KMS-11 (cell line): ENCODE results near the gene FHOD3.

Experiments used
- H2AFZ ChIP-seq: fragments of 200-600 bp; sonication (generic); 2 replicates; pipeline ENCODE4 v1.6.1; 2016; ENCODE audit warnings: antibody characterized with exemption, mixed run types, low read depth
- H3K27ac ChIP-seq: fragments of 200-600 bp; sonication (generic); 2 replicates; pipeline ENCODE4 v1.6.1; 2016; ENCODE audit warnings: mild to moderate bottlenecking, mixed run types
- H3K27me3 ChIP-seq: fragments of 200-600 bp; sonication (generic); 2 replicates; pipeline ENCODE4 v1.6.1; 2017; ENCODE audit warnings: mild to moderate bottlenecking, low read depth, mixed run types, moderate library complexity; ENCODE audit not compliant: insufficient read depth
- H3K36me3 ChIP-seq: fragments of 200-600 bp; sonication (generic); 2 replicates; pipeline ENCODE4 v1.6.1; 2017; ENCODE audit warnings: mild to moderate bottlenecking, mixed run types; ENCODE audit not compliant: insufficient read depth
- H3K4me1 ChIP-seq: fragments of 200-600 bp; sonication (generic); 2 replicates; pipeline ENCODE4 v1.6.1; 2016; ENCODE audit warnings: mild to moderate bottlenecking, low read depth, mixed run types; ENCODE audit not compliant: poor library complexity, severe bottlenecking
- H3K4me2 ChIP-seq: fragments of 200-600 bp; sonication (generic); 2 replicates; pipeline ENCODE4 v1.7.0; 2016; ENCODE audit warnings: mild to moderate bottlenecking, mixed run types
- H3K4me3 ChIP-seq: fragments of 200-600 bp; sonication (generic); IDR thresholded peaks from 2 replicates; pipeline ENCODE4 v1.6.1; 2017; ENCODE audit warnings: low read depth, low read length, mixed read lengths; ENCODE audit not compliant: insufficient read depth
- H3K79me2 ChIP-seq: fragments of 200-600 bp; sonication (generic); 2 replicates; pipeline ENCODE4 v1.6.1; 2016; ENCODE audit warnings: low read depth, mixed run types; ENCODE audit not compliant: insufficient read depth
- H3K9ac ChIP-seq: fragments of 200-600 bp; sonication (generic); 2 replicates; pipeline ENCODE4 v1.6.1; 2016; ENCODE audit warnings: mild to moderate bottlenecking, mixed run types
- H4K20me1 ChIP-seq: fragments of 200-600 bp; sonication (generic); 2 replicates; pipeline ENCODE4 v1.6.1; 2016; ENCODE audit warnings: mild to moderate bottlenecking, mixed run types; ENCODE audit not compliant: insufficient read depth
- CTCF ChIP-seq: fragments of 200-600 bp; sonication (generic); conservative IDR thresholded peaks from 2 replicates; pipeline ENCODE4 v1.6.1; 2017; ENCODE audit warnings: low read depth, mild to moderate bottlenecking, antibody characterized with exemption, low read length, moderate library complexity, mixed read lengths

FHOD3 gene

GRCh38 chr18:36518839-36519238 is 221.3 kb downstream of the FHOD3 start:
- TF ChIP-seq CTCF: no peak
- Histone ChIP-seq H3K4me3 (no peak overlapping the region), H3K79me2 (no peaks in the 10 kb centered on the region), H2AFZ (no peak overlapping the region), H3K36me3 (no peaks in the 10 kb centered on the region), H3K4me1 (no peaks in the 10 kb centered on the region), H3K27ac (no peak overlapping the region), H3K4me2 (no peak overlapping the region), H4K20me1 (no peaks in the 10 kb centered on the region), H3K27me3 (no peaks in the 10 kb centered on the region), H3K9ac (no peak overlapping the region)

- H3K36me3 ChIP-seq: no peaks in the 10 kb centered on the region
- no peak overlapping the region for H2AFZ ChIP-seq
- no peak overlapping the region for H3K4me2 ChIP-seq
- H3K79me2 ChIP-seq: no peaks in the 10 kb centered on the region
- H3K4me3 ChIP-seq: no peak overlapping the region
- H3K27ac ChIP-seq: no peak overlapping the region
- no peaks in the 10 kb centered on the region for H3K27me3 ChIP-seq
- no peaks in the 10 kb centered on the region for H4K20me1 ChIP-seq
- H3K4me1 ChIP-seq: no peaks in the 10 kb centered on the region
- TF ChIP-seq CTCF: no peak
- no peak overlapping the region for H3K9ac ChIP-seq
Observed at GRCh38 chr18:36519358-36519757, 221.8 kb downstream of the FHOD3 start.

GRCh38 chr18:36522509-36522908 is 225.0 kb downstream of the FHOD3 start:
- no peak for TF ChIP-seq CTCF
- H3K4me1 ChIP-seq: no peaks in the 10 kb centered on the region
- H3K4me2 ChIP-seq: no peak overlapping the region
- H3K4me3 ChIP-seq: no peak overlapping the region
- H2AFZ ChIP-seq: no peak overlapping the region
- no peaks in the 10 kb centered on the region for H3K27me3 ChIP-seq
- H3K9ac ChIP-seq: no peak overlapping the region
- H4K20me1 ChIP-seq: no peaks in the 10 kb centered on the region
- no peaks in the 10 kb centered on the region for H3K79me2 ChIP-seq
- H3K36me3 ChIP-seq: no peaks in the 10 kb centered on the region
- no peak overlapping the region for H3K27ac ChIP-seq

DNA sequence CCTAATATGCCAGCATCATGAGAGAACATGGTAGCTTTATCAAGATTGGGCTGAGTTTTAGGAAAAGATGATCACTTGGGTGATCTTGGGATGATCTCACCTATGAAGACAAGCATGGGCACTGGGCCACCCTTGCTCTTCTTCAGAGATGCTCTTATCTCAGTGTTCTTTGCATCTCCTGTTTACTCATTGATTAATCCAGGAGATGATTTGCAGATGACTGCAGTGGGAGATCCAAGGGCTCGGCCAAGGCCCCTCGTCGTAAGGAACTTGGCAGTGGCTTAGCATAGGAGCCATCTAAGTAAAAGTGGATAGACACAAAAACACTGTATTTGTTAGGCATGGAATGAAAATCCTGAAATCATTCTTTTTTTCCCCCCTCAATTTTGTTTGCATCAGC is 228.4 kb downstream of the FHOD3 start:
- H3K27me3 ChIP-seq: no peaks in the 10 kb centered on the region
- no peak overlapping the region for H2AFZ ChIP-seq
- no peak overlapping the region for H3K9ac ChIP-seq
- H4K20me1 ChIP-seq: no peaks in the 10 kb centered on the region
- H3K4me3 ChIP-seq: no peak overlapping the region
- no peaks in the 10 kb centered on the region for H3K79me2 ChIP-seq
- H3K4me2 ChIP-seq: no peak overlapping the region
- no peaks in the 10 kb centered on the region for H3K4me1 ChIP-seq
- H3K36me3 ChIP-seq: no peaks in the 10 kb centered on the region
- no peak overlapping the region for H3K27ac ChIP-seq
- no peak for TF ChIP-seq CTCF

DNA sequence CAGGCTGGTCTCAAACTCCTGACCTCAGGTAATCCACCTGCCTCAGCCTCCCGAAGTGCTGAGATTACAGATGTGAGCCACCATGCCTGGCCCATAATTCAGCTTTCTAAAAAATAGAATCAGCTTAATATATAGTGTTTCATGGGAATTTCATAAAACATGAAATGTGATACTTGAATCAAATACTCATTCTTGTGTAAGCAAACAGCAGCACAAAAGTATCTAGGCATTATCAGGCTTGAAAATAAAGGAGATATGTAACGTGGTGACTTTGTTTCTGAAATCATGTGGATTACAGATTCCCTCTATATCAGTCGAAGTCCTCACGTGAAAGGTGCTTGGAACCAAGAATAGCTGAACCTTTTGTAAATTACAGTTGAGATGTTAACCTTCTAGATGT is 229.1 kb downstream of the FHOD3 start:
- H3K27me3 ChIP-seq: no peaks in the 10 kb centered on the region

More for the DNA sequence above, 229.1 kb downstream of the FHOD3 start:
- H2AFZ ChIP-seq: no peak overlapping the region
- no peaks in the 10 kb centered on the region for H3K4me1 ChIP-seq
- H3K4me3 ChIP-seq: no peak overlapping the region
- TF ChIP-seq CTCF: no peak
- H3K27ac ChIP-seq: no peak overlapping the region
- H3K36me3 ChIP-seq: no peaks in the 10 kb centered on the region
- H3K9ac ChIP-seq: no peak overlapping the region
- no peaks in the 10 kb centered on the region for H3K79me2 ChIP-seq
- no peak overlapping the region for H3K4me2 ChIP-seq
- no peaks in the 10 kb centered on the region for H4K20me1 ChIP-seq
